ENCODE results near the gene LARP6. TPM values are rescaled to one million over a fixed set of nuclear protein-coding genes. Genes with fewer than 3 reads are reported as not detected.

The LARP6 gene
- total RNA-seq, 4 donors from 2014 or later: 10.0 to 20.6 (median 13.9) TPM

GRCh38 chr15:70867911-70868467, 14.0 kb upstream of the LARP6 start:
- peaks cover 0 to 24% of the 10 kb centered on the region in 2 donors for H3K4me1 ChIP-seq
- no peaks in the 10 kb centered on the region for H3K27me3 ChIP-seq
- H3K9me3 ChIP-seq: no peaks in the 10 kb centered on the region
- H3K27ac ChIP-seq: peak overlapping the region; percentile 9 to 58 (median 51)
- in situ Hi-C loops (cut with MboI; ENCODE audit: low sequenced_read_pairs in 4 of 4) (no loop called here), intact Hi-C loops (cut with DNase I; ENCODE audit: low total_unique reads) (no loop called here)
- ATAC-seq: peak; percentile 69 to 78
- H3K36me3 ChIP-seq: no peaks in the 10 kb centered on the region
- peak in 1 of 2 donors; percentile 60 for DNase-seq
- TF ChIP-seq POLR2A (IDR thresholded peaks at IDR 0.05) (peak in 1 of 2 donors; percentile 11), CTCF (IDR thresholded peaks at IDR 0.05 in 4 of 5, conservative IDR thresholded peaks at IDR 0.05 in 1 of 5) (no peak)
- no peak overlapping the region for H3K4me3 ChIP-seq

- intact Hi-C loops (cut with DNase I; ENCODE audit: low total_unique reads): no loop called here
- H3K4me3 ChIP-seq: no peak overlapping the region
- no peaks in the 10 kb centered on the region for H3K9me3 ChIP-seq
- DNase-seq (no peak), ATAC-seq (peak; percentile 23 to 49)
- H3K4me1 ChIP-seq: peaks cover 0 to 24% of the 10 kb centered on the region in 2 donors
- in situ Hi-C loops (cut with MboI; ENCODE audit: low sequenced_read_pairs in 4 of 4): no loop called here
- TF ChIP-seq POLR2A (IDR thresholded peaks at IDR 0.05): no peak
- no peak for TF ChIP-seq CTCF (IDR thresholded peaks at IDR 0.05 in 4 of 5, conservative IDR thresholded peaks at IDR 0.05 in 1 of 5)
- H3K27me3 ChIP-seq: no peaks in the 10 kb centered on the region
- peak overlapping the region; percentile 14 to 58 (median 36) for H3K27ac ChIP-seq
- H3K36me3 ChIP-seq: no peaks in the 10 kb centered on the region
Measured at GRCh38 chr15:70866982-70867641, 13.2 kb upstream of the LARP6 start.

GRCh38 chr15:70863450-70864218, 9.7 kb upstream of the LARP6 start:
- ATAC-seq (peak; percentile 51), DNase-seq (peak in 1 of 2 donors; percentile 32)
- intact Hi-C loops (cut with DNase I; ENCODE audit: low total_unique reads): no loop called here
- H3K27ac ChIP-seq: peak overlapping the region; percentile 24 to 48 (median 34)
- H3K27me3 ChIP-seq: no peaks in the 10 kb centered on the region
- H3K4me1 ChIP-seq: peaks cover 0 to 14% of the 10 kb centered on the region in 2 donors
- in situ Hi-C loops (cut with MboI; ENCODE audit: low sequenced_read_pairs in 4 of 4): no loop called here
- H3K4me3 ChIP-seq: no peak overlapping the region
- H3K9me3 ChIP-seq: no peaks in the 10 kb centered on the region
- no peaks in the 10 kb centered on the region for H3K36me3 ChIP-seq
- no peak for TF ChIP-seq CTCF (IDR thresholded peaks at IDR 0.05 in 4 of 5, conservative IDR thresholded peaks at IDR 0.05 in 1 of 5)
- no peak for TF ChIP-seq POLR2A (IDR thresholded peaks at IDR 0.05)

GRCh38 chr15:70859998-70860397, 6.0 kb upstream of the LARP6 start:
- ATAC-seq (no peak), DNase-seq (no peak)
- in situ Hi-C loops (cut with MboI; ENCODE audit: low sequenced_read_pairs in 4 of 4): no loop called here
- Histone ChIP-seq H3K27me3 (no peaks in the 10 kb centered on the region), H3K36me3 (no peaks in the 10 kb centered on the region), H3K4me1 (peaks cover 0 to 6% of the 10 kb centered on the region in 2 donors), H3K4me3 (no peak overlapping the region), H3K27ac (peak overlapping the region in 2 of 4 donors; percentile 14 to 38), H3K9me3 (no peaks in the 10 kb centered on the region)
- intact Hi-C loops (cut with DNase I; ENCODE audit: low total_unique reads): no loop called here
- TF ChIP-seq POLR2A (IDR thresholded peaks at IDR 0.05): no peak
- no peak for TF ChIP-seq CTCF (IDR thresholded peaks at IDR 0.05 in 4 of 5, conservative IDR thresholded peaks at IDR 0.05 in 1 of 5)

Measured in gastrocnemius medialis (tissue), 4 donors.